Posterior vena cava (tissue), 2 donors: ENCODE measurements around the gene SCGN. TPM values are rescaled to one million over a fixed set of nuclear protein-coding genes. Genes with fewer than 3 reads are reported as not detected.

Source experiments
- DNase-seq: peaks from one replicate; pipeline ENCODE4 v3.0.0-alpha.2; 2020; ENCODE audit warnings: low spot score
- intact Hi-C, 2 donors: fragments of 100-400 bp; cut with DNase I; formaldehyde crosslinking; loops; one replicate each; pipeline versions ENCODE4 v1.14.1 to v1.14.2; 2022 to 2023
- long read RNA-seq, 2 donors: library from polyadenylated mRNA; unstranded; transcript quantifications; one replicate each; pipeline ENCODE4 v2.0.0, GENCODE V29; 2020 to 2021
- total RNA-seq, 2 donors: library from RNA; stranded (reverse); fragmentation: NEBNext Ultra II Directional; extraction: Animal tissue kit (Norgen Biotek cat#: 25700); gene quantifications; one replicate each; pipeline ENCODE4 v1.2.1, GENCODE V29; 2021
- donor health status: DM: yes; HTN: yes; CAD: no.
- donor health status: DM: yes; HTN: yes; CAD: no.

SCGN gene, protein sequence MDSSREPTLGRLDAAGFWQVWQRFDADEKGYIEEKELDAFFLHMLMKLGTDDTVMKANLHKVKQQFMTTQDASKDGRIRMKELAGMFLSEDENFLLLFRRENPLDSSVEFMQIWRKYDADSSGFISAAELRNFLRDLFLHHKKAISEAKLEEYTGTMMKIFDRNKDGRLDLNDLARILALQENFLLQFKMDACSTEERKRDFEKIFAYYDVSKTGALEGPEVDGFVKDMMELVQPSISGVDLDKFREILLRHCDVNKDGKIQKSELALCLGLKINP
- total RNA-seq, result not detected
- long read RNA-seq, donor 1, result 0 reads
- long read RNA-seq, donor 2, partial matches to known transcripts, result 0 of 1 reads
- long read RNA-seq, donor 2, other reads (novel, unspliced or antisense), result 0 of 1 reads

DNA sequence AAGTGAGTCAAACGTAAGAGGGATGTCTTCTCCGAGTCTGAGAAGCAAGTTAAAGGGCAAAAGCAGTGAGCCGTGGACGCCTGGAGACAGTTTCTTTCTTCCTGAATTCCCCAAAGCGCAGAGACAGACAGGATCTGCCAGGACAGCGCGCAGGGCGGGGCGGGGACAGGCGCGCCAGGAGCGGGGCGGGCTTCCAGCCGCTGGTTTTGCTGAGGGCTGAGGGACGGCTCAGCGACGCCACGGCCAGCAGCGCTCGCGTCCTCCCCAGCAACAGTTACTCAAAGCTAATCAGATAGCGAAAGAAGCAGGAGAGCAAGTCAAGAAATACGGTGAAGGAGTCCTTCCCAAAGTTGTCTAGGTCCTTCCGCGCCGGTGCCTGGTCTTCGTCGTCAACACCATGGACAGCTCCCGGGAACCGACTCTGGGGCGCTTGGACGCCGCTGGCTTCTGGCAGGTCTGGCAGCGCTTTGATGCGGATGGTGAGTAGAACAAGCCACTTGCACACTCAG, at the start of gene SCGN:
Gene SCGN, plus strand, starts transcription at position 209 of the 509 bp plus-strand sequence. Its CDS starts 189 bp downstream, at position 398.
- DNase-seq, result peak; percentile 90
- intact Hi-C loops, result no loop called here

DNA sequence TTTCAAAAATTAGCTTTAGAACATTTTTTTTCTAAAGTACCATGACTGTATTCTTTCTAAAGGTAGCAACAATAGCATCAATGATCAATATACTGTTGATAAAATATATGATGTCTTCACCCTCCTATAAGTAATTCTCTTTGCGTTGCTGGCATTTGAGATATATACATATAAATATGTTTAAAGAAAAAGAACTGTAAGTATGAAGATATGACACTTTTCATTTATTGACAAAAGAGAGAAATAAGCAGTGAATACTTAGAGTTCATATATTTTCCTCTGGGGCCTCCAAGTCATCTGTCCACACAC, 49.4 kb upstream of the SCGN start:
- intact Hi-C loops, result no loop called here
- DNase-seq, result no peak

DNA sequence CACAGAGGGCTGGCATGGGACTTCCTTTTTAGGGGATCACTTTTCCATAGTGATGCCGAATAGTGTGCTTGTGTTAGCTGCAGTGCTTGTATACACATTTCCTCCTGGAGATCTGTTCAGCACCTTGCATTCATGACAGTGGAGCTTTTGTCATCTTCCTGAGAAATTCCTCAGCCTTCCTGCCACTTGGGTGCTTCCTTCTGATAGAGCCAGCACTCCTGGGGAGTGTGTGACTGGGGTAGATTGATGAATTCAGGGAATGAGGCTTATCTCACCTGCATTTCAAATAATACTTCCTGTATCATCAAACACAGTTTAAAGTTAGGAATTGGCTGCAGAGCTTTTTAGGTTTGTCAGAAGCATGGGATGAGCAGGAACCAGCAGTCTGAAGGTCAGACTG, 48.8 kb upstream of the SCGN start:
- intact Hi-C loops, result no loop called here
- no peak for DNase-seq

DNA sequence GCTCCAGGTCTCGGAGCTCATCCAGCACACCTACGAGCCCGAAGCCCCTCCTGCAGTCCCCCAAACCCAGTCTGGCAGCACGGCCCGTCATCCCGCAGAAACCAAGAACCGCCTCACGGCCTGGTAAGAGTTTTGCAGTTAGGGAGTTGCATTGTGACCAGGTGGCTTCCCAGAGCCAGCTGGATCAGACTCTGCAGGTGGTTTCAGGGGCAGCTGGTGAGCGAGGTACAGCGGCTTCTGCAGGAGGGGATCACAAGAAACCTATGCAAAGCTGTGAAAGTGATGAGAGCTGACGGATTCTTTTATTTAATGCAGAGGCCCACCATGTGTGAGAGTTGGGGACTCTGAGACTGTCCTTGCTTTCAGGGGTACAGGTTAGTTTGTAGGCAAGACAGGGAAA, 45.9 kb upstream of the SCGN start:
- DNase-seq, result no peak
- intact Hi-C loops, result no loop called here

DNA sequence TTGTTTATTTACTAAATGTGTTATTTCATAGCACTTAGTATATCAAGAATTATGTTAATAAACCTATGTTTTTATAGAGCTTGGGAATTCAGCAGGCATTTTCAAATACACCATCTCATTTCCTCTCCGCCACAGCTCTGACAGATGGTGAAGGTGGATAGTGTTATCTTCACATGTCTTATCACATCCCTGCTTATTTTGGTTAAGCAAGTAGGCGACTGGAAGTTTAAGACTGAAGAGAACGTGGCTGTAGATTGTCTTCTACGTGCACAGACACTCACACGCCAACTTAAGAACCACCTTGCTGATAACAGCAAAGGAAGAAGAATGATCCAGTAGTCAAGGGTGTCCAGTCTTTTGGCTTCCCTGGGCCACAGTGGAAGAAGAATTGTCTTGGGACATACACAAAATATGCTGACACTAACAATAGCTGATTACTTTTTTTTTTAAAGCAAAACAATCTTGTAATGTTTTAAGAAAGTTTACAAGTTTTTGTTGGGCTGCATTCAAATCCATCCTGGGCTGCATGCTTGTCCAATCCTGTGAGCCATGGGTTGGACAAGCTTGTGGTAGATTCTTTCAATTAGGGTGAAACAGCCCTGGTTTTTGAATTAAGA, 43.3 kb upstream of the SCGN start:
- DNase-seq, result no peak
- intact Hi-C loops, result no loop called here

DNA sequence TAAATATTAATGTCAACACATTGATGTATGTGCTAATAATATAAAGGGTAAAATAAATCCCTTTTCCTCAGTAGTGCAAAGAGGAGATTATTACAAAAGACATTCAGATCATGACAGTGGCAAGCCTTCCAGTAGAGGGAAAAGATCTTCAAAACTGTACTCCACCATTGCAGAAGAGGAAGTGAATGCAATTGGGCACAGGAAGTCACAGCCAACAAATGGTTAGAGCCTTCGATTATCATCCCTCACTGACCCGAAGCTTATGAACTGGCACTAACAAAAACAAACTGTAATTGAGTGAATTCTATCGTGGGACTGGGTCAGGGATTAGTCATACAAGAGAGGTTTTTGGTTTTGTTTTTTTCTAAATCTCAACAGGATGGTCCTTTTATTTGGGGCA, 39.3 kb upstream of the SCGN start:
- no peak for DNase-seq
- intact Hi-C loops, result no loop called here

DNA sequence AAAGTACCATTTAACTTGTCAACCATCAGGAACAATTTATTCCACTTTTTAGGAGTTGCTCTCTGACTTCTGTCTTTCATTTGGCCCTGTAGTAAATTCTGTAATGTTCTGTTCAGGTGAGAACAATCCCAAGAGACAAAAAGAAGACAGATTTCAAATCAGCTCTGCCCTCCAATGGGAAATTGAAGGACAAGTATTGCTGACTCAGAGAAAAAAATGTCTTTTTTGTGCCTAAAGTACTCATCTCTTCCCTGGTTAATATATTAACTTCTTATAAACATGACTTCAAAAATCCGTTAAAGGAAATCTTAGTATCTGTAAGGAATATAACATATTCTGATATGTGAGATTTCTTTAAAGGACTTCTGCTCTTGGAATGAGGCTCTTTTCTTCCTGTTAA, 38.6 kb upstream of the SCGN start:
- intact Hi-C loops, result no loop called here
- no peak for DNase-seq

DNA sequence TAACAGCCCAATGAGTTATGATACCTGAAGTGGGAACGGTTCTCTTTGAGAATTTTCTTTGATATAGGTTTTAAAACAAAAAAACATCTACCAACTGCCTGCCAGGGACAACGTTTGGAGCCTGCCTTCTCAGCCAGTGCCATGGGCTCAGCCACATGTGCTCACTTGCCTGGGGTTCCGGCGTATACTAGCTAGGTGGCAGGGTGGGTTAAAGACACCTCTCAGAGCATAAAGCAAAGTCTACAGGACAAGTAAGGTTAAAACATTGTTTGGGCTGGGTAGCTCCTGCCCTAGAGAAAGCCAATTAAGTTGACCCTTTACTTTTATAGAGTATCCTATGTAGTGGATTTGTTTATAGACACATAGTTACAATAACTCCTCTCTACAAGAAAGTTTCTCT, 38.0 kb upstream of the SCGN start:
- no peak for DNase-seq
- intact Hi-C loops, result no loop called here

DNA sequence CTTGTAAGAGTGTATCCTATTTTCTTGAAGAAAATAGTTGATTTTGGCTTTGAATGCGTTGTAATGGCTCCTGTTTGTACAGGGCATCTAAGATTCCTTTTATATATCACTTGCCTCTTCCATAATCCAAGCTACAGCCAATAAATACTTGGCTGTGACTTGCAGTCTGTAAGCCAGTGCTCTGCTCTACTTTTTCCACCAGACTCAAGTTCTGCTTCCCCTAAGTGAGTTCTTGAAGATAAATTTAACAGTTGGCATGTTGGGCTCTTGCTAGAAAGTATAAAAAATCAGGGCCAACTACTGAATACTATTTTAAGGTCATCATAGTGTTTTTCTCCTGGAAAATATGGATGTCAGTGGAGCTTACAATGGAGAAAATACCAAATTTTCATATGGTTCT, 36.5 kb upstream of the SCGN start:
- intact Hi-C loops, result no loop called here
- no peak for DNase-seq

DNA sequence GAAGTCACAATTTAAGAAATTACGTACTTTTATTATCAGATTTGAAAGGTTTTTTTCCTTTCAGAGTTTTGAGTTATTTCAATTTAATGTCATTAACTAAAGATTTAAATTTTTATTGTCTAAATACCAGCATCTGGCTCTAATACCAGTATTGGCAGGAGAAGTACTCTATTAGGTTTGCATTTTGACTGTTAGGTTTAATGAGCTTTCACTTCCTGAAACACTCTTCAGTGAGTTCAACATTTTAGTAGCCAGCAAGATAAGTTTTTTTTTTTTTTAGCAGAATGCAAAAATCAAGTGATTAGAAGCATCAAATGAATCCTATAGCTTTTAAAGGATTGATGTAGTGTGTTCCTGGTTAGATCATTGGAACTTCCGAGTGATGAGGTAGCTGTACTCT, 34.0 kb upstream of the SCGN start:
- intact Hi-C loops, result no loop called here
- no peak for DNase-seq

DNA sequence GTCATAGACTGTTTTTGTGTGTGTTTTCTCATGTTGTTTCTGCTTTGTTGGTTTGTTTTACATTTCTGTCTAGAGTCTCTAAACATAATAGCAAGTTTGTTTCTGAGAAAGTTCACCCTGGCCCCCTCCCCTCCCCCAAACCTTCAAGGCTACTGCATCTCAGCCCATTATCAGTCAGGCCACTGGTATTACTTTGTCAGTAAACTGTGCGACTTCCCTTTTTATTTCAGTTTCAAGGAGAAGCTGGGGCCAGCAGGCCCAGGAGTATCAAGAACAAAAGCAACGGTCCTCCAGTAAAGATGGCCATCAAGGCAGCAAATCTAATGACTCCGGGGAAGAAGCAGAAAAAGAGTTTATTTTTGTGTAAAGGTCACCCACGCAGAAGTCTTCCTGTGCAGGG, 32.8 kb upstream of the SCGN start:
- intact Hi-C loops, result no loop called here
- DNase-seq, result no peak

DNA sequence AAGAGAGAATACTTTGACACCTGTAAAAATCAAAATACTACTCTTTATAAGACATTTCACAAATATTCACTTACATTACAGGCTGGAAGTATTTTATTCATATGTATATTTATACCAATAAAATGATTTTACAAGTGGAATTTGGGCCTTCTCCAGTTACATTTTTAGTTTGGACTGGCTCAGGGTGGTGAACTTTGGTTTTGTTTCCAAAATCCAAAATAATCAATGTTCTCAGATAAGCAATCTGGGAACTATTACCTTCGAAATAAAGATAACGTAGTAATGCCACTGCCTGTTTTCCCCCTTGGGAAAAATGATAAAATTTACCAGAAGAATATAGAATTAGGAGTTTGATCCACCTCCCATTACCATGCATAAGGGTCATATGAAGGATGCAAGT, 31.6 kb upstream of the SCGN start:
- intact Hi-C loops, result no loop called here
- no peak for DNase-seq

DNA sequence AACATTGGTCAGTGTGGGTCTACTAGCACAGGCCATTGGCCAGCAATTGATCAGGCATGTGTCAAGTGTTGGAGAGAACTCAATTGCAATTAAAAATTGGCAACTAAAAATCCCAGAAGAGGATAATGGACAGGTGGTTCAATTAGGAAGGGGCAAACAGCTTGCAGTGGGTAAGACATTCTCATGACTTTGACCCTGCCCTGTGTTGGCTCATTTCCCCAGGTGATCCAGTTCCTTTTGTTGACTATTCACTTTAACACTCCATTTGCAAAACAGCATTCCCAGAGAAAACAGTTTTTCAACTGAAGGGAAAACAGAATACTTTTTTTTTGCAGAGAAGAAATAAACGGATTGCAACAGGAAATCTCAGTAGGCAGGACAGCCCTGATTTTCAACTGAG, 28.9 kb upstream of the SCGN start:
- intact Hi-C loops, result no loop called here
- no peak for DNase-seq

DNA sequence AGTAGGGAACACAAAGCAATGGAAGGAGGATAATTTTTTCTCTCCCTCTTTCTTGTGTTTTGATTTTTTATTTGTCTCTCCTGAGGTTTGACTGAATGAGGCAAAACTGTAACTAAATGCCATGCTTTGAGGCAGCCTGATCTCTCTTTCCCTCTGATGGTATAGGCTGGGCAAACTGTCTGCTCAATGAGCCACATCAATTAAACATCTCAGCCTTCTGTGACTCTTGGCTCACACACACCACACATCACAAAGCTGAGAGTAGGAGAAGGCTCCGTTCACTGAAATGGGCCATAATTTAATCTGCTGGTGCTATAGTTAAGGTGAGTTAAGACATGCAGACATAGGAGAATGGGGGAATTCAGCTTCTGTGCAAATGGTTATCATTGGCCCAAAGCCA, 28.1 kb upstream of the SCGN start:
- intact Hi-C loops, result no loop called here
- no peak for DNase-seq

DNA sequence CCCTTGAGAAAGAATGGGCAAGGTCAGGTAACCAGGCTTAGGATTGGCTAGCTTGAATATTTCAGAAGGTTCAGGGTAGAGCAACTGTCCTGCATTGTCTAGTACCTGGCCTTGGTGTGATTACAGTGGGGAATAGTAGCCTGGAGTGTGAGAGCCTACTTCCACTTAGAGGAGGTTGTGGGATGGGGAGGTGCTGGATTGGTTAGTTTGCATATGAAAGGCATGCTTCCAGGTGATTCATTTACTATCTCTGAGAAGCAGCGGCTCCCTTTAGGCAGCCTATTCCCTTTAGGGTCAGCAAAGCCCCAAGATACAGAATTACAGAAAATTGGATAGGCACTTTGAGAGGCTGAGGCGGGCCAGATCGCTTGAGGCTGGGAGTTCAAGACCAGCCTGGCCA, 25.0 kb upstream of the SCGN start:
- intact Hi-C loops, result no loop called here
- no peak for DNase-seq

DNA sequence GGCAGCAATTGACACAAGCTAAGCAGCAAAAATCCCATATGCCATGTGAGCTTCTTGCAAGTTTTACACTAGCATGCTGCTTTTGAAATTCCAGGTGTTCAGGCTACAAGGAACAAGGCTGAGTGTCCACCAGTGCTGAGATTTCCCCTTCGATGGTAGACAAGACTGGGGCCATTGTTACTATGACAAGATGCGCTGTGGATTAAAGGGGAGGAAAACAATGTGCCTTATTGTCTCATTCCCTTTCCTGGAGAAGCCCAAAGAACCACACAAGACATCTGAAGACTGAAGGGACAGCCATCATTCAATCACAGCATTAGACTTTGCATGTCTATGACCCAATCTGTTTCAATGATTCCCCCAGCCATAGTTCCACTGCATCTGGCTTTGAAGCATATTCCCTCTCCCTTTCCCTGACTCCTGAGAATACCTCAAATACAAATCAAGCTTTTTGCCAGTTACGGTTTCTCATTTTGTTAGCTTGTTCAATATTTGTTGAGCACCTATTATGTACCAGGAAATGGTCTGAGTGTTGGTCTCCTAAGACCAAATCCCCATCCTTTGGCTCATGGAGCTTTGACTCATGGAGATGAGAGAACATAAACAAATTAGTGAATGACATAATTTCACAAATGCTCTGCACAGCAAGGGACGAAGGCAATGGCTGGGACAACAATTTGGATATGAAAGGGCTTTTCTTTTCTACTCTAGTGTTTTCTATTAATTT, 23.4 kb upstream of the SCGN start:
- intact Hi-C loops, result no loop called here
- no peak for DNase-seq

DNA sequence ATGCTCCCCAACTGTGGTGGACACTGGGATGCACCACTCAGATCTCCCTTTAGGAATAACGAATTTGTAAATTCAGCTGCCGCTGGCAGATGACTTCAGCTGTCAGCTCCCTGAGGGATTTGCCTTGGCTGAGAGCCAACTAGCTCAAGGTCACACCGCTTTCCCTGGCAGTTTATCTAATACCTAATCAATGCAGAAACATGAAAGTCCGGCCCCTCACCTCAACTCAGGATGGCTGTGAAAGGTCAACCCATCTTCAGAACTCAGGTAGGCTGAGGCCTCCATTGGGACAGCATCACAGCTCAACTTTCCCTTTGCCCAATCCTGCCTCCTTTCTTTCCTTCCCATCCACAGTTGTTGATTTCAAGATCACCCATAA, 22.8 kb upstream of the SCGN start:
- DNase-seq, result no peak
- intact Hi-C loops, result no loop called here

DNA sequence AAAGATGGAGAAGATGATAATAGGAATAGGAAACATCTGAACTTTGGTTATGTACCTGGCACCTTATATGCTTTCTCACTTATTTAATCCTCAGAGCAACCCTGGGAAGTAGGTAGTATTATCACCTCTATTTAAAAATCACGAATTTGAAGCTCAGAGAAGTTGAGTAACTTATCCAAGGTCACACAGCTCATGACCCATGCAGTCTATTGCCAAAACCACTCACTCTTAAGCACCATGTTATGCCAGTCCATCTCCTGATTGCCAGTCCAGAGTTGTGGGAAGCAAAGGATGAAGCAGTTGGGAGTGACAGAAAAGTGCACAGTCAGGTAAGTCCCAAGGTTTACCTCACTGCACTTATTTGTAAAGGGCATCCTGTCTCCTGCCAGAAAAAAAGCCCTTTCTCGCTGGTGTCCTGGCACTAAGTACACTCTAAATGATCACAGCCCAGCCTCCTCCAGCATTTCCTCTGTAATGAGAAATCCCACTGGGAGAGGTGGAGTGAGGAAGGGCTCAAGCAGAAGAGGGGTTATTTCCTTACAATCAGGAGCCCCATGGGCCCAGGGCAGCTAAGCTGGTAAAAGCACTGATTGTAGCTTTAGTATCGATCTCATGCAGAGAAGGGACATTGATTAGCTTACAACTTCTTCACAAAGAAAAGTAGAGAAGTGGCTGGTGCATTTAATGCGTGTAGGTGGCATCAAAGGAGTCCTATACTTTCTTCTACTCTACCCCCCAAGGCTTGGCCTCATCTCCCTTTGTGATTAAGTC, 21.3 kb upstream of the SCGN start:
- intact Hi-C loops, result no loop called here
- no peak for DNase-seq

DNA sequence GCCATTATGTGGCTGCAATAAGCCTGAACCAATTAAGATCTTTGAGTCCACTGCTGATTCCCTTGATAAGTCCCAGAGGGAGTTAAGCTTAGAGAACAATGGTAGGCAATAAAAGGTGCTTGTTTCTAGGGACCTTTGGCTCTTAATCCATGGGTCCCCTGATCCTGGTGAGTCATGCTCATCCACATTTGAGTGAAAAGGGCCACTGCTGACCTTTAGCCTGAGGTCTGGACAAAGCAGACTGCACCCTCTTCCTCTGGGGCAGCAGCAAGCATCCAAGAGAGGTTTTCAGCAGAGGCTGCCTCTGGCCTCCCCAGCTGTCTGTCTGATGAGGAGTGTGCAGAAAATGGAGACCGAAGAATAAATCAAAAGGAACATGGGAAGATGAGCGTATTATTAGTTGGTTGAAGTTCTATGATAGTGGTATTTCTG, 16.1 kb upstream of the SCGN start:
- intact Hi-C loops, result no loop called here
- no peak for DNase-seq

DNA sequence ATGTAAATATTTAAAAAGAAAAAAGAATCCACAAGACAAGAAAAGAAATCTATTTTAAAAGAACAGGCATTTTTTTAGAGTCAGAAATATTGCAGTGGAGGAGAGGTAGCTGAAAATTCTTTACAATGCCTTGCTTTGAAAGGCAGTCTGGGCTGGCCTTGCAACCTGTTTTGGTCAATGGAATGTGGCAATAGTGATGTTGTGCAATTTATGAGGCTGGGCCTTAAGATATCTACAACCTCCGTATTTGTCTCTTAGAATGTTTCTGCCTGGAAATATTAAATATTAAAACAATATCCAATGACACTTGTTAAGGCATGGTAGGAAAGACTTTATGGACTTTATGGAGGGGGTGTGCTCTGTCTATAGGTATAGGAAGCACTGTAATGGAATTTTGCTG, 14.8 kb upstream of the SCGN start:
- intact Hi-C loops, result no loop called here
- no peak for DNase-seq
